Activated naive CD8-positive, alpha-beta T cell treated with anti-CD3 and anti-CD28 coated beads for 36 hours (primary cell): Measurements from ENCODE around the gene IRF2. TPM values are rescaled to one million over a fixed set of nuclear protein-coding genes. Genes with fewer than 3 reads are reported as not detected.

Experiments
- DNase-seq: peaks from one replicate; pipeline ENCODE4 v3.0.0; 2021
- H3K27ac Mint-ChIP-seq: one replicate; pipeline ENCODE4 v1.8.0; 2022; ENCODE audit warnings: mild to moderate bottlenecking, moderate library complexity, mixed read lengths
- H3K27me3 Mint-ChIP-seq: one replicate; pipeline ENCODE4 v1.8.0; 2022; ENCODE audit warnings: mild to moderate bottlenecking, mixed read lengths
- H3K36me3 Mint-ChIP-seq: one replicate; pipeline ENCODE4 v1.8.0; 2021; ENCODE audit warnings: mild to moderate bottlenecking, mixed read lengths
- H3K4me1 Mint-ChIP-seq: one replicate; pipeline ENCODE4 v1.8.0; 2021; ENCODE audit warnings: mixed read lengths
- H3K4me3 Mint-ChIP-seq: one replicate; pipeline ENCODE4 v1.8.0; 2022; ENCODE audit warnings: mild to moderate bottlenecking, moderate library complexity, mixed read lengths
- H3K9me3 Mint-ChIP-seq: one replicate; pipeline ENCODE4 v1.8.0; 2022; ENCODE audit warnings: mixed read lengths
- total RNA-seq, 2 experiments: library from RNA; stranded (reverse); gene quantifications; one replicate each; pipeline ENCODE4 v1.2.3, GENCODE V29; 2021

IRF2 gene
- total RNA-seq, 2 experiments from 2014 or later = 49.1 to 61.4 TPM

GRCh38 chr4:184434501-184435066 is 39.8 kb downstream of the IRF2 start:
- Mint-ChIP-seq H3K4me3 (no peak overlapping the region), H3K9me3 (no peaks in the 10 kb centered on the region), H3K27me3 (no peaks in the 10 kb centered on the region), H3K36me3 (peaks cover 13% of the 10 kb centered on the region), H3K27ac (no peak overlapping the region), H3K4me1 (peaks cover 52% of the 10 kb centered on the region)
- no peak for DNase-seq

- no peak for DNase-seq
- Mint-ChIP-seq H3K9me3 (no peaks in the 10 kb centered on the region), H3K4me1 (peaks cover 52% of the 10 kb centered on the region), H3K27ac (no peak overlapping the region), H3K36me3 (peaks cover 13% of the 10 kb centered on the region), H3K27me3 (no peaks in the 10 kb centered on the region), H3K4me3 (no peak overlapping the region)
Observed at GRCh38 chr4:184434021-184434420, 40.3 kb downstream of the IRF2 start.

- DNase-seq = no peak
- Mint-ChIP-seq H3K4me1 (peaks cover 45% of the 10 kb centered on the region), H3K36me3 (peaks cover 13% of the 10 kb centered on the region), H3K9me3 (no peaks in the 10 kb centered on the region), H3K4me3 (no peak overlapping the region), H3K27ac (peak overlapping the region; percentile 26), H3K27me3 (no peaks in the 10 kb centered on the region)
Observed at GRCh38 chr4:184433258-184433892, 41.0 kb downstream of the IRF2 start.

- H3K27me3 Mint-ChIP-seq = no peaks in the 10 kb centered on the region
- DNase-seq = no peak
- H3K9me3 Mint-ChIP-seq = no peaks in the 10 kb centered on the region
- H3K27ac Mint-ChIP-seq = no peak overlapping the region
- peaks cover 39% of the 10 kb centered on the region for H3K4me1 Mint-ChIP-seq
- H3K36me3 Mint-ChIP-seq = peaks cover 19% of the 10 kb centered on the region
- no peak overlapping the region for H3K4me3 Mint-ChIP-seq
Observed at GRCh38 chr4:184432127-184432922, 42.0 kb downstream of the IRF2 start.

GRCh38 chr4:184430163-184430562 is 44.2 kb downstream of the IRF2 start:
- DNase-seq = no peak
- Mint-ChIP-seq H3K9me3 (no peaks in the 10 kb centered on the region), H3K27me3 (no peaks in the 10 kb centered on the region), H3K27ac (peak overlapping the region; percentile 28), H3K36me3 (peaks cover 32% of the 10 kb centered on the region), H3K4me1 (peaks cover 38% of the 10 kb centered on the region), H3K4me3 (no peak overlapping the region)

- Mint-ChIP-seq H3K27me3 (no peaks in the 10 kb centered on the region), H3K4me1 (peaks cover 44% of the 10 kb centered on the region), H3K9me3 (no peaks in the 10 kb centered on the region), H3K36me3 (peaks cover 44% of the 10 kb centered on the region), H3K4me3 (no peak overlapping the region), H3K27ac (no peak overlapping the region)
- no peak for DNase-seq
Observed at GRCh38 chr4:184428787-184429186, 45.6 kb downstream of the IRF2 start.

GRCh38 chr4:184427687-184428086 is 46.7 kb downstream of the IRF2 start:
- no peak overlapping the region for H3K4me3 Mint-ChIP-seq
- peak overlapping the region; percentile 8 for H3K27ac Mint-ChIP-seq
- no peak for DNase-seq
- H3K36me3 Mint-ChIP-seq = peaks cover 51% of the 10 kb centered on the region
- H3K4me1 Mint-ChIP-seq = peaks cover 47% of the 10 kb centered on the region
- peaks cover 6% of the 10 kb centered on the region for H3K9me3 Mint-ChIP-seq
- no peaks in the 10 kb centered on the region for H3K27me3 Mint-ChIP-seq

- Mint-ChIP-seq H3K4me3 (no peak overlapping the region), H3K9me3 (peaks cover 10% of the 10 kb centered on the region), H3K27ac (peak overlapping the region; percentile 62), H3K27me3 (no peaks in the 10 kb centered on the region), H3K36me3 (peaks cover 55% of the 10 kb centered on the region), H3K4me1 (peaks cover 45% of the 10 kb centered on the region)
- no peak for DNase-seq
Observed at GRCh38 chr4:184427093-184427492, 47.3 kb downstream of the IRF2 start.

GRCh38 chr4:184424993-184425758 is 49.2 kb downstream of the IRF2 start:
- H3K4me3 Mint-ChIP-seq = no peak overlapping the region
- H3K4me1 Mint-ChIP-seq = peaks cover 54% of the 10 kb centered on the region
- peaks cover 10% of the 10 kb centered on the region for H3K9me3 Mint-ChIP-seq
- peak overlapping the region; percentile 31 for H3K27ac Mint-ChIP-seq
- peaks cover 70% of the 10 kb centered on the region for H3K36me3 Mint-ChIP-seq
- H3K27me3 Mint-ChIP-seq = no peaks in the 10 kb centered on the region
- no peak for DNase-seq

- H3K36me3 Mint-ChIP-seq = peaks cover 77% of the 10 kb centered on the region
Observed at GRCh38 chr4:184424279-184424678, 50.1 kb downstream of the IRF2 start.

GRCh38 chr4:184423003-184423686 is 51.2 kb downstream of the IRF2 start:
- Mint-ChIP-seq H3K4me1 (peaks cover 71% of the 10 kb centered on the region), H3K9me3 (peaks cover 10% of the 10 kb centered on the region), H3K27ac (peak overlapping the region; percentile 3), H3K4me3 (no peak overlapping the region), H3K27me3 (no peaks in the 10 kb centered on the region), H3K36me3 (peaks cover 84% of the 10 kb centered on the region)
- DNase-seq = no peak

More at GRCh38 chr4:184424279-184424678, 50.1 kb downstream of the IRF2 start:
- H3K9me3 Mint-ChIP-seq = peaks cover 10% of the 10 kb centered on the region
- DNase-seq = no peak
- no peaks in the 10 kb centered on the region for H3K27me3 Mint-ChIP-seq
- H3K4me1 Mint-ChIP-seq = peaks cover 60% of the 10 kb centered on the region
- no peak overlapping the region for H3K4me3 Mint-ChIP-seq
- no peak overlapping the region for H3K27ac Mint-ChIP-seq

GRCh38 chr4:184422378-184422777 is 52.0 kb downstream of the IRF2 start:
- no peak for DNase-seq
- Mint-ChIP-seq H3K27ac (no peak overlapping the region), H3K36me3 (peaks cover 82% of the 10 kb centered on the region), H3K4me1 (peaks cover 74% of the 10 kb centered on the region), H3K9me3 (peaks cover 10% of the 10 kb centered on the region), H3K27me3 (no peaks in the 10 kb centered on the region), H3K4me3 (no peak overlapping the region)

- no peak for DNase-seq
- Mint-ChIP-seq H3K27ac (peak overlapping the region; percentile 86), H3K27me3 (no peaks in the 10 kb centered on the region), H3K36me3 (peaks cover 76% of the 10 kb centered on the region), H3K4me3 (no peak overlapping the region), H3K4me1 (peaks cover 70% of the 10 kb centered on the region), H3K9me3 (peaks cover 10% of the 10 kb centered on the region)
Observed at GRCh38 chr4:184421533-184422155, 52.7 kb downstream of the IRF2 start.

- peak overlapping the region; percentile 48 for H3K4me3 Mint-ChIP-seq
- H3K4me1 Mint-ChIP-seq = peaks cover 73% of the 10 kb centered on the region
- peak; percentile 15 for DNase-seq
- H3K27me3 Mint-ChIP-seq = no peaks in the 10 kb centered on the region
- peaks cover 10% of the 10 kb centered on the region for H3K9me3 Mint-ChIP-seq
- peaks cover 71% of the 10 kb centered on the region for H3K36me3 Mint-ChIP-seq
- peak overlapping the region; percentile 86 for H3K27ac Mint-ChIP-seq
Observed at GRCh38 chr4:184420881-184421416, 53.4 kb downstream of the IRF2 start.
